ENCODE results near the gene FILIP1.

The FILIP1 gene

GRCh38 chr6:75305573-75305972 is 188.0 kb downstream of the FILIP1 start:
- H3K4me2 ChIP-seq (ENCODE audit: insufficient read depth, low read length), result no peak overlapping the region
- peaks cover 12% of the 10 kb centered on the region for H3K27me3 ChIP-seq (ENCODE audit: insufficient read depth, low read length, poor library complexity)
- no peak overlapping the region for H3K27ac ChIP-seq (ENCODE audit: low read length)
- H4K20me1 ChIP-seq (ENCODE audit: insufficient read depth, low read length), result no peaks in the 10 kb centered on the region
- no peak for ATAC-seq (ENCODE audit: insufficient read depth, low read depth)
- no peak overlapping the region for H3K9ac ChIP-seq (ENCODE audit: low read depth, low read length)
- TF ChIP-seq CTCF (IDR thresholded peaks at IDR 0.05; ENCODE audit: borderline replicate concordance, extremely low read depth, low read length, poor library complexity, severe bottlenecking) (no peak), EZH2 (IDR thresholded peaks at IDR 0.05; ENCODE audit: borderline replicate concordance, low read depth, low read length, severe bottlenecking) (no peak)
- no peaks in the 10 kb centered on the region for H3K79me2 ChIP-seq (ENCODE audit: insufficient read depth, low read length)
- no peaks in the 10 kb centered on the region for H3K4me1 ChIP-seq (ENCODE audit: insufficient read depth, low read length)
- no peak overlapping the region for H2AFZ ChIP-seq (ENCODE audit: low read depth, low read length)
- H3K36me3 ChIP-seq (ENCODE audit: insufficient read depth, low read length), result no peaks in the 10 kb centered on the region
- H3K9me3 ChIP-seq (ENCODE audit: insufficient read depth, low read length, severe bottlenecking), result no peaks in the 10 kb centered on the region
- H3K4me3 ChIP-seq (ENCODE audit: low read depth in 1 of 2, low read length in 2 of 2), result no peak overlapping the region
- DNase-seq, result no peak

- H3K27ac ChIP-seq (ENCODE audit: low read length), result no peak overlapping the region
- ATAC-seq (ENCODE audit: insufficient read depth, low read depth) (no peak), DNase-seq (no peak)
- no peaks in the 10 kb centered on the region for H3K79me2 ChIP-seq (ENCODE audit: insufficient read depth, low read length)
- no peaks in the 10 kb centered on the region for H3K4me1 ChIP-seq (ENCODE audit: insufficient read depth, low read length)
- H2AFZ ChIP-seq (ENCODE audit: low read depth, low read length), result no peak overlapping the region
- H3K36me3 ChIP-seq (ENCODE audit: insufficient read depth, low read length), result no peaks in the 10 kb centered on the region
- H4K20me1 ChIP-seq (ENCODE audit: insufficient read depth, low read length), result no peaks in the 10 kb centered on the region
- H3K9ac ChIP-seq (ENCODE audit: low read depth, low read length), result no peak overlapping the region
- H3K4me2 ChIP-seq (ENCODE audit: insufficient read depth, low read length), result no peak overlapping the region
- no peaks in the 10 kb centered on the region for H3K27me3 ChIP-seq (ENCODE audit: insufficient read depth, low read length, poor library complexity)
- TF ChIP-seq EZH2 (IDR thresholded peaks at IDR 0.05; ENCODE audit: borderline replicate concordance, low read depth, low read length, severe bottlenecking) (no peak), CTCF (IDR thresholded peaks at IDR 0.05; ENCODE audit: borderline replicate concordance, extremely low read depth, low read length, poor library complexity, severe bottlenecking) (no peak)
- H3K4me3 ChIP-seq (ENCODE audit: low read depth in 1 of 2, low read length in 2 of 2), result no peak overlapping the region
- H3K9me3 ChIP-seq (ENCODE audit: insufficient read depth, low read length, severe bottlenecking), result no peaks in the 10 kb centered on the region
Measured at GRCh38 chr6:75302280-75302679, 191.3 kb downstream of the FILIP1 start.

GRCh38 chr6:75301537-75301936 is 192.1 kb downstream of the FILIP1 start:
- H3K4me2 ChIP-seq (ENCODE audit: insufficient read depth, low read length), result no peak overlapping the region
- no peak for TF ChIP-seq CTCF (IDR thresholded peaks at IDR 0.05; ENCODE audit: borderline replicate concordance, extremely low read depth, low read length, poor library complexity, severe bottlenecking)
- TF ChIP-seq EZH2 (IDR thresholded peaks at IDR 0.05; ENCODE audit: borderline replicate concordance, low read depth, low read length, severe bottlenecking), result no peak
- H3K4me3 ChIP-seq (ENCODE audit: low read depth in 1 of 2, low read length in 2 of 2), result no peak overlapping the region
- H3K27ac ChIP-seq (ENCODE audit: low read length), result no peak overlapping the region
- no peaks in the 10 kb centered on the region for H3K79me2 ChIP-seq (ENCODE audit: insufficient read depth, low read length)
- no peaks in the 10 kb centered on the region for H4K20me1 ChIP-seq (ENCODE audit: insufficient read depth, low read length)
- no peak overlapping the region for H2AFZ ChIP-seq (ENCODE audit: low read depth, low read length)
- no peak for ATAC-seq (ENCODE audit: insufficient read depth, low read depth)
- H3K4me1 ChIP-seq (ENCODE audit: insufficient read depth, low read length), result no peaks in the 10 kb centered on the region
- H3K36me3 ChIP-seq (ENCODE audit: insufficient read depth, low read length), result no peaks in the 10 kb centered on the region
- H3K27me3 ChIP-seq (ENCODE audit: insufficient read depth, low read length, poor library complexity), result no peaks in the 10 kb centered on the region
- H3K9me3 ChIP-seq (ENCODE audit: insufficient read depth, low read length, severe bottlenecking), result no peaks in the 10 kb centered on the region
- no peak for DNase-seq
- H3K9ac ChIP-seq (ENCODE audit: low read depth, low read length), result no peak overlapping the region

- ATAC-seq (ENCODE audit: insufficient read depth, low read depth) (no peak), DNase-seq (no peak)
- Histone ChIP-seq H3K27ac (ENCODE audit: low read length) (no peak overlapping the region), H3K4me3 (ENCODE audit: low read depth in 1 of 2, low read length in 2 of 2) (no peak overlapping the region), H4K20me1 (ENCODE audit: insufficient read depth, low read length) (no peaks in the 10 kb centered on the region), H2AFZ (ENCODE audit: low read depth, low read length) (no peak overlapping the region), H3K9me3 (ENCODE audit: insufficient read depth, low read length, severe bottlenecking) (no peaks in the 10 kb centered on the region), H3K79me2 (ENCODE audit: insufficient read depth, low read length) (no peaks in the 10 kb centered on the region), H3K9ac (ENCODE audit: low read depth, low read length) (no peak overlapping the region), H3K4me2 (ENCODE audit: insufficient read depth, low read length) (no peak overlapping the region), H3K4me1 (ENCODE audit: insufficient read depth, low read length) (no peaks in the 10 kb centered on the region), H3K27me3 (ENCODE audit: insufficient read depth, low read length, poor library complexity) (no peaks in the 10 kb centered on the region), H3K36me3 (ENCODE audit: insufficient read depth, low read length) (no peaks in the 10 kb centered on the region)
- TF ChIP-seq CTCF (IDR thresholded peaks at IDR 0.05; ENCODE audit: borderline replicate concordance, extremely low read depth, low read length, poor library complexity, severe bottlenecking), result no peak
- no peak for TF ChIP-seq EZH2 (IDR thresholded peaks at IDR 0.05; ENCODE audit: borderline replicate concordance, low read depth, low read length, severe bottlenecking)
Measured at GRCh38 chr6:75301088-75301487, 192.5 kb downstream of the FILIP1 start.

Data from DND-41 (cell line).